Mesendoderm (in vitro differentiated cells): ENCODE results near the gene ATP9A.
A peak's percentile ranks its signal among the peaks of the same experiment; 100 is the strongest.

Experiments
- DNase-seq: peaks from one replicate; pipeline ENCODE4 v3.0.0; 2013
- H2AK5ac ChIP-seq: 2 replicates; pipeline ENCODE4 v1.6.1; 2013; ENCODE audit warnings: low read length, inconsistent platforms
- H2BK120ac ChIP-seq: 2 replicates; pipeline ENCODE4 v1.6.1; 2013; ENCODE audit warnings: low read depth, mild to moderate bottlenecking, low read length, moderate library complexity, mixed read lengths
- H2BK15ac ChIP-seq: replicated peaks from 2 replicates; pipeline ENCODE4 v1.6.1; 2013; ENCODE audit warnings: low read depth, mild to moderate bottlenecking, moderate library complexity
- H2BK5ac ChIP-seq: 2 replicates; pipeline ENCODE4 v1.6.1; 2013; ENCODE audit warnings: low read length, inconsistent platforms
- H3K18ac ChIP-seq: 2 replicates; pipeline ENCODE4 v1.6.1; 2013; ENCODE audit warnings: mild to moderate bottlenecking, low read length, mixed read lengths
- H3K23ac ChIP-seq: one replicate; pipeline ENCODE4 v1.6.1; 2013; ENCODE audit warnings: low read length
- H3K27ac ChIP-seq: 2 replicates; pipeline ENCODE4 v1.5.1; 2013; ENCODE audit warnings: low read depth, mild to moderate bottlenecking, inconsistent platforms, low read length, moderate library complexity
- H3K27me3 ChIP-seq: 2 replicates; pipeline ENCODE4 v1.6.1; 2013; ENCODE audit warnings: low read length, control low read depth, mild to moderate bottlenecking, inconsistent platforms; ENCODE audit not compliant: insufficient read depth, poor library complexity
- H3K36me3 ChIP-seq: 2 replicates; pipeline ENCODE4 v1.6.1; 2013; ENCODE audit warnings: low read length, inconsistent platforms; ENCODE audit not compliant: control insufficient read depth, insufficient read depth
- H3K4ac ChIP-seq: one replicate; pipeline ENCODE4 v1.6.1; 2013; ENCODE audit warnings: low read depth, mild to moderate bottlenecking, low read length, moderate library complexity
- H3K4me1 ChIP-seq: 2 replicates; pipeline ENCODE4 v1.6.1; 2013; ENCODE audit warnings: low read depth, low read length, inconsistent platforms; ENCODE audit not compliant: control insufficient read depth
- H3K4me2 ChIP-seq: 2 replicates; pipeline ENCODE4 v1.6.1; 2013; ENCODE audit warnings: low read length
- H3K4me3 ChIP-seq: 2 replicates; pipeline ENCODE4 v1.5.1; 2013; ENCODE audit warnings: mild to moderate bottlenecking, low read length
- H3K56ac ChIP-seq: one replicate; pipeline ENCODE4 v1.6.1; 2013; ENCODE audit warnings: low read length
- H3K79me1 ChIP-seq: 2 replicates; pipeline ENCODE4 v1.6.1; 2013; ENCODE audit warnings: low read length, inconsistent platforms
- H3K79me2 ChIP-seq: 2 replicates; pipeline ENCODE4 v1.6.1; 2013; ENCODE audit warnings: mild to moderate bottlenecking, low read length; ENCODE audit not compliant: control insufficient read depth, insufficient read depth
- H3K9ac ChIP-seq: 2 replicates; pipeline ENCODE4 v1.6.1; 2013; ENCODE audit warnings: low read length, inconsistent platforms
- H4K5ac ChIP-seq: one replicate; pipeline ENCODE4 v1.6.1; 2013; ENCODE audit warnings: low read length
- H4K8ac ChIP-seq: one replicate; pipeline ENCODE4 v1.6.1; 2013; ENCODE audit warnings: low read depth, mild to moderate bottlenecking, control low read depth, low read length, moderate library complexity
- WGBS: extraction: QIAGEN DNeasy Blood & Tissue Kit; methylation state at CpG from one replicate; pipeline ENCODE4 v1.1.7; 2013; ENCODE audit warnings: low lambda C conversion rate, missing lambda C conversion rate; ENCODE audit not compliant: insufficient coverage; ENCODE audit errors: extremely low coverage; 5-methylcytosine and 5-hydroxymethylcytosine counted together

Gene ATP9A

DNA sequence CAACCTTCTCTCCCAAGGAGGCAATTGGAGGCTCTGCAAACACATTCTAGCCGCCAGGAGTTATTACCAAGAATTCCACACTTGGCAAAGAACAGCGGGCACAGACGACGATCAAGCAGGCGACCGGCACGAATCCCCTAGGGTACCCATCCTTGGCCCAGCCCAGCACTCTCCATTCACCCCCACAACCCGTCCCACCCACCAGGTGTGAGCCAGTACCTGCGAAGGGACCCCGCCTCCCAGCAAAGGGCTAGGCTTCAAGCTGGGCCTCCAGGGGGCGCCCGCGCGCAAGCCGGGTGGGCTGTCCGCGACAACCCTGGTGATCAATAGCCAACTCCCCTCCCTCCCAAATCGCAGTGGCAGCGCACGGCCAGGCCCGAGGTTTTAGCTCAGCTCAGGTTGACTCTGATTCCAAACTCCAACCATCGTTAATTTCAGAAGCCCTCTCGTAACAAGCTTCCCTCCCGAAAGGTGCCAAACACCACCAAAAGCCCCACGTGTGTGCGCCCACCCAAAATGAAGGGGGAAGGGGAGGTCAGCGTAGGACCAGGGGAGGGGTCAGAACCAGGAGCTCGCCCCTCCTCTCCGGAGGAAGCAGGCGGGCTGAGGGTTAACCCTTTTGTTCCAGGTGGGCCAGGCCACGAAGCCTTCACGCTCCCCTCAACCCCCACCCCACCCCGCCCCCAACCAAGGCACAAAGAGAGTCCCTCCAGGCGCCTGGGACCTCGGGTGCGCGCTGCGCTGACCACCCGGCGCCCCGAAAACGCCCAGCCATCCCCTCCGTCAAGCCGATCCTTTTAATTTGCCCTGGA is 32.1 kb upstream of the ATP9A start:
- H4K8ac ChIP-seq: no peak overlapping the region
- no peak overlapping the region for H4K5ac ChIP-seq
- peak overlapping the region; percentile 95 for H3K56ac ChIP-seq
- DNase-seq: peak; percentile 93
- H3K27ac ChIP-seq: peak overlapping the region; percentile 94
- H3K4me1 ChIP-seq: peaks cover 8% of the 10 kb centered on the region
- H3K18ac ChIP-seq: peak overlapping the region; percentile 82
- H3K4me2 ChIP-seq: peak overlapping the region; percentile 57
- no peak overlapping the region for H2BK15ac ChIP-seq
- no peaks in the 10 kb centered on the region for H3K36me3 ChIP-seq
- H3K79me1 ChIP-seq: no peaks in the 10 kb centered on the region
- no peak overlapping the region for H2AK5ac ChIP-seq
- H3K4ac ChIP-seq: peak overlapping the region; percentile 99
- no CpG with 5 or more reads among the region's 44 CpGs for WGBS
- no peaks in the 10 kb centered on the region for H3K27me3 ChIP-seq
- H2BK5ac ChIP-seq: peak overlapping the region; percentile 83
- no peak overlapping the region for H3K23ac ChIP-seq
- peak overlapping the region; percentile 95 for H3K9ac ChIP-seq
- H3K79me2 ChIP-seq: peaks cover 58% of the 10 kb centered on the region
- H2BK120ac ChIP-seq: peak overlapping the region; percentile 51
- peak overlapping the region; percentile 94 for H3K4me3 ChIP-seq

DNA sequence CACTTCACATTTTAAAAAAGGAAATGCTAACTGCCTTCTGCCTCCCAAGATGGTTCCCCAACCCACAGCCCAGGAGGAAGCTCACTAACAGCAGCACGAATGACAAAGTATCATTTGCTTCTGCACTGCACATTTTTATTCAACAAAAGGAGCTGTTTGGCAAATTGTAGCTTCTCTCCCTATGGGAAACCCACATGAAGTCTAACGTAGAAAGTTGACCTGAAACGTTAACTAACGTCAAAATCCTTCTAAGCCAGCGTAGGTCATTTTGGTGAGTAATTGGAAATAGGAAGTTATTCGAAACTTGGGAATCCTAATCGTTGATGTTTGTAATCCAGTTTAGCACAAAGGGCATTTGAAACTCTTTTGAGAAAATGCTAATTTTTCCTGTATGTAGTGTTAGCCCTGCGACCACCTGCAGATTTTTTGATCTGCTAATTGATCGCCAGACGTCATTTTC is 31.2 kb upstream of the ATP9A start:
- Histone ChIP-seq H4K5ac (no peak overlapping the region), H3K36me3 (no peaks in the 10 kb centered on the region), H3K9ac (peak overlapping the region; percentile 95), H4K8ac (no peak overlapping the region), H3K56ac (peak overlapping the region; percentile 72), H2AK5ac (no peak overlapping the region), H3K27ac (peak overlapping the region; percentile 25), H3K4me2 (peak overlapping the region; percentile 53), H3K4ac (no peak overlapping the region), H3K79me1 (no peaks in the 10 kb centered on the region), H2BK120ac (no peak overlapping the region), H2BK5ac (no peak overlapping the region), H3K23ac (no peak overlapping the region), H3K18ac (peak overlapping the region; percentile 96), H3K79me2 (peaks cover 66% of the 10 kb centered on the region), H2BK15ac (no peak overlapping the region), H3K27me3 (no peaks in the 10 kb centered on the region), H3K4me1 (peaks cover 11% of the 10 kb centered on the region), H3K4me3 (peak overlapping the region; percentile 78)
- DNase-seq: peak; percentile 25
- no CpG with 5 or more reads among the region's 10 CpGs for WGBS

DNA sequence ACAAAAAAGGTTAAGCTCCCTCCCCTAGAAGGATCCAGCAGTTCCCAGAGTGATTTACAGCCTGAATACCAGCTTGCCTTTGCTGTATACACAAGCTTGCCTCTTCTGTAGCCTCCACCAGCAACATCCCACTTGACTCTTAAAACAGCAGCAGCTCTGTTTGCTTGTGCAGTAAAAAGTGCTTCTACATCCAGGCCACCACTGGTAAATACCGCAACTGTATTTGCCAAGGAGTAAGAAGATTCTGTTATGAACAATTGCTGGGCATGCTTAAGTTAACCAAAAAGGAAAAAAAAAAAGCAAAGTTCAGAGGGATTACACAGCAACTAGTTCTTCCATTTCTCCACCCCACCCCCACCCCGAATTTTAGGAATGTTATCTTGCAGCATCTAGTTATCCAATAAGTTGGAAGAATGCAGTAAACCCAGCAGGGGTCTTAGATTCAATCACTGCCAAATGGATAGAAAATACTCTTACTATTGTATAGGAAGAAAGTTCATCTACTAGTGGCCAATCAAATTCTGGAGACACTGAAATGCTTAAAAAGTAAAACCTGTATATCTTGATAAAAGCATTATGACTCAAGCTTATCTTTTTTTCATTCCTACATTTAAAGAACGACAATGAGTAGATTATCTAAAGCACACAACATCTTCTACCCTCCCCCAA is 29.3 kb upstream of the ATP9A start:
- H2AK5ac ChIP-seq: peak overlapping the region; percentile 9
- H3K4ac ChIP-seq: no peak overlapping the region
- peak; percentile 97 for DNase-seq
- no peaks in the 10 kb centered on the region for H3K27me3 ChIP-seq
- peaks cover 84% of the 10 kb centered on the region for H3K79me2 ChIP-seq
- peak overlapping the region; percentile 70 for H2BK5ac ChIP-seq
- H3K4me1 ChIP-seq: peaks cover 13% of the 10 kb centered on the region
- peak overlapping the region; percentile 90 for H3K27ac ChIP-seq
- peak overlapping the region; percentile 56 for H3K4me2 ChIP-seq
- H3K79me1 ChIP-seq: peaks cover 1% of the 10 kb centered on the region
- peak overlapping the region; percentile 76 for H3K56ac ChIP-seq
- no peak overlapping the region for H2BK15ac ChIP-seq
- H3K9ac ChIP-seq: peak overlapping the region; percentile 56
- H3K4me3 ChIP-seq: no peak overlapping the region
- H3K18ac ChIP-seq: peak overlapping the region; percentile 65
- no peak overlapping the region for H4K5ac ChIP-seq
- H3K36me3 ChIP-seq: peaks cover 5% of the 10 kb centered on the region
- no peak overlapping the region for H3K23ac ChIP-seq
- H2BK120ac ChIP-seq: peak overlapping the region; percentile 56
- no peak overlapping the region for H4K8ac ChIP-seq
- no CpG with 5 or more reads among the region's 3 CpGs for WGBS

DNA sequence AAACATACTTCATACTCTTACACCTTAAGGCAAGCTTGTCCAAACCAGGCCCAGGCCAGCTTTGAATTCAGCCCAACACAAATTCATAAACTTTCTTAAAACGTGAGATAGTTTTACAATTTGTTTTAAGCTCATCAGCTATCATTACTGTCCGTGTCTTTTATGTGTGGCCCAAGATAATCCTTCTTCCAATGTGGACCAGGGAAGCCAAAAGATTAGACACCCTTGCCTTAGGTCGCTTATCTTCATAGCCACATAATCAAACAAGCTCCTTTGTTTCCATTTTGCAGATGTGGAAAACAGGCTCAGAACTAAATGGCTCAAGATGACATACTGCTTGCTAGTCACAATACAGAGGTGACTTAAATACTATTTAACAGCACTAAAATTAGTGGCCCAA is 28.1 kb upstream of the ATP9A start:
- Histone ChIP-seq H3K27ac (no peak overlapping the region), H2BK15ac (no peak overlapping the region), H2AK5ac (no peak overlapping the region), H3K79me2 (peaks cover 86% of the 10 kb centered on the region), H3K4me3 (no peak overlapping the region), H4K8ac (no peak overlapping the region), H3K18ac (no peak overlapping the region), H2BK5ac (no peak overlapping the region), H3K4me1 (peaks cover 13% of the 10 kb centered on the region), H3K27me3 (no peaks in the 10 kb centered on the region), H3K56ac (peak overlapping the region; percentile 1), H3K36me3 (peaks cover 13% of the 10 kb centered on the region), H4K5ac (no peak overlapping the region), H3K23ac (no peak overlapping the region), H3K4me2 (no peak overlapping the region), H3K4ac (no peak overlapping the region), H2BK120ac (no peak overlapping the region), H3K9ac (peak overlapping the region; percentile 1), H3K79me1 (peaks cover 5% of the 10 kb centered on the region)
- DNase-seq: peak; percentile 28
- no CpG with 5 or more reads among the region's 3 CpGs for WGBS

DNA sequence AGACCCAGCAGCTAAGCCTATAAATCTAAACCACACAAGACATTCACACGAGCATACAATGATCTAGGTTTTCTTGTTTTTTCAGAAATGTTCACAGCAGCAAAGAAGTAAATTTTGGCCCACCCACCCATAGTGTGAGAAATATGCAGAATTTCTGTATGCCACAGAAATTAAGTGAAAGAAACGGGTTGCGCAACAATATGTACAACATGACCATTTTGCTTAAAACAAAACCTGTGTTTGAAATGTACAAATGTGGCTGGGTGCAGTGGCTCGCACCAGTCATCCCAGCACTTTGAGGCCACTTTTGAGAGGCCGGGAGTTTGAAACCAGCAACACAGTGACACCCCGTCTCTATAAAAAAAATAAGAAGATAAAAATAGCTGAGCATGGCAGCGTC is 24.8 kb upstream of the ATP9A start:
- H4K5ac ChIP-seq: no peak overlapping the region
- no peak overlapping the region for H2BK120ac ChIP-seq
- no peak overlapping the region for H2AK5ac ChIP-seq
- H2BK15ac ChIP-seq: no peak overlapping the region
- no peak overlapping the region for H3K18ac ChIP-seq
- H3K4ac ChIP-seq: no peak overlapping the region
- H2BK5ac ChIP-seq: no peak overlapping the region
- no peak for DNase-seq
- WGBS: no CpG with 5 or more reads among the region's 7 CpGs
- no peak overlapping the region for H3K56ac ChIP-seq
- peaks cover 32% of the 10 kb centered on the region for H3K36me3 ChIP-seq
- peaks cover 13% of the 10 kb centered on the region for H3K4me1 ChIP-seq
- H3K79me1 ChIP-seq: peaks cover 20% of the 10 kb centered on the region
- no peak overlapping the region for H3K4me3 ChIP-seq
- no peak overlapping the region for H4K8ac ChIP-seq
- no peaks in the 10 kb centered on the region for H3K27me3 ChIP-seq
- no peak overlapping the region for H3K23ac ChIP-seq
- H3K9ac ChIP-seq: no peak overlapping the region
- H3K27ac ChIP-seq: no peak overlapping the region
- no peak overlapping the region for H3K4me2 ChIP-seq
- peaks cover 80% of the 10 kb centered on the region for H3K79me2 ChIP-seq
